NOMO-1 treated with DMSO at 0.1 percent for 48 hours (cell line): ENCODE results near the gene KIRREL3.

Experiments
- DNase-seq: peaks from one replicate; lab custom pipeline; 2025; ENCODE audit not compliant: unreplicated experiment; lab: John Stamatoyannopoulos, UW

The KIRREL3 gene

DNA sequence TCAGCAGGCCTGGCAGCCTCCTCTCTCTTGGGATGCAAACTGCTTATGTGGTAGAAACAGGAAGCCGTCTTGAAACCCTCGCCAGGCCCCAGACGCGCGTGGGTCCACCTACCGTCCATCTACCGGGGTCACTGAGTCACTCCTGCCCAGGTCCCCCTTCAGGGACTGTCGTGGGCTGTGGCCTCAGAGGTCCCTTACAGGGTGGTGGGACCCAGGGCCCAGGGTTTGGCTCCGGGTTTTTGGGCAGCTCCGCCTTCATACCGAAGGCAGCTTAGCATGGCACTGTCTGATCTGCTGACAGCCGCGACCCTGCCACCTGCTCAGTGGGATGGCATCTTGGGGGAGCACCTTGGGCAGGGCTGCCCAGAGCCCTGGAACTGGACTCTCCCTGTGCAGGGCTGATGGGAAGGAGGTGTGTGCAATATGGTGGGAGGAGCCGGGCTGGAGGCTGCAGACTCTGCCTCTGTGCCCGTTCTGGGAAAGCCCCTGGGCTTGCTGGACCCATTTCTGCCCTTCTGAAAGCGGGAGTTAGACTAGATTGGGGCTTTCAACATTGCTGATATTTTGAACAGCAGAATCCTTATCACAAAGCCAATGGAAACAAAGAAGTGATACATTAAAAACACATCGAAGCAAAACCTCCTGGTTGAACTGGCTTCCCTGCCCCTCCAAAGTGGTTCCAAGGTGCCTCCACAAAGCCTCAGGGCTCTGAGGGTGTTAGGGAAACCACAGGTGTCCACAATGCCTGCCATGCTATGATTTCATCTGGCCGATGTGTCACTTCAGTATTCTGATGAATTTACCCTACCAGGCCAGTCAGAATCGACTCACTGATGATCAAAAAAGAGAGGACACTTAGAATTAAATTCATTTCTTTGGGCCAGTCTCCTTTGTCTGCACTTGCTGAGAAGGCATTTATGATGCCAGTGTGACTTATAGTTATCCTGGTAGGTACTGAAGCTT is 316.5 kb downstream of the KIRREL3 start:
- no peak for DNase-seq

DNA sequence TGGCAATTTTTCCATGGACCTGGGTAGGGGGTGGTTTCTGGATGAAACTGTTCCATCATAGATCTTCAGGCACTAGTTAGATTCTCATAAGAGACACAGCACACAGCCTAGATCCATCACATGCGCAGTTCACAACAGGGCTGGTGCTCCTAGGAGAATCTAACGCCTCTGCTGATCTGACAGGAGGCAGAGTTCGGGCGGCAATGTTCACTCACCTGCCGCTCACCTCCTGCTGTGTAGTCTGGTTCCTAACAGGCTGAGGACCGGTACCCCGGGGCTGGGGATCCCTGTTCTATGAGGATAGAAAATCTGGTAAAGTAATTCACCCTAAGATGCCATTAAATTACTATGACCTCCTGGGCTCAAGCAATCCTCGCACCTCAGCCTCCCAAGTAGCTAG is 318.0 kb downstream of the KIRREL3 start:
- no peak for DNase-seq

- no peak for DNase-seq
Measured at GRCh38 chr11:126680700-126681099, 319.9 kb downstream of the KIRREL3 start.

GRCh38 chr11:126680131-126680530 is 320.4 kb downstream of the KIRREL3 start:
- no peak for DNase-seq

- DNase-seq: no peak
Measured at GRCh38 chr11:126679033-126679432, 321.5 kb downstream of the KIRREL3 start.

DNA sequence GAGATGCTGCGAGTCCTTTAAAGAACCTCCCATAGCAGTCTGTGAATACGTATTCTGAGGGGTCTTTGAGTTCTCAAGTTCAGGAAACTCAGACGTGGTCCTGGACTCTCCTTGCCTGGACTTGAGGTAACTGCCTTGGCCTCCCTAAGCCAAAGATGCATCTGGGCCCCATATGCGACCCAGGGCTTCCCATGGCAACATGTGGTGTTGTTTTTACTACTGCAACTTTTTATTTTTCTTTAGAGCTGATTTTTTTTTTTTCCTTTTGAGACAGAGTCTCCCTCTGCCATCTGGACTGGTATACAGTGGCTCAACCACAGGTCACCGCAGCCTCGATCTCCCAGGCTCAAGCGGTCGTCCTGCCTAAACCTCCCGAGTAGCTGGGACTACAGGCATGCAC is 324.0 kb downstream of the KIRREL3 start:
- DNase-seq: no peak

- DNase-seq: no peak
Measured at GRCh38 chr11:126673319-126673718, 327.3 kb downstream of the KIRREL3 start.

DNA sequence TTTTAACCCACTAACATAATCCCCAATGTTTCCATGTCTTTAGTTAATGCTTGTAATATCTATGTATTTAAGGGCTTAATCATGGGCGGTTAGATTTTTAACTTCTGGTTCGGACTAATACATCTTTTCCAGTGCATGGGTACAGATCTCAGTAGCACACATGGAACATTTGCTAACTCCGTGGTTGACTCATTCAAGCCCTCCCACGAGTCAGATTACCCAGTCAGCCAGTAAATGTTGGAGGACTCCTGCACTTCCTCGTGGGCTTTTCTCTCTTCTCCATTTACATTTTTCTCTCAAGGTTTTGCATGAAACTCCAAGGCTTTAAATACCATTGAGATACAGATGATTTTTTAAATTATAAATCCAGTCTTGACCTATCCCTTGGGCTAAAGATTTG is 331.2 kb downstream of the KIRREL3 start:
- DNase-seq: no peak

DNA sequence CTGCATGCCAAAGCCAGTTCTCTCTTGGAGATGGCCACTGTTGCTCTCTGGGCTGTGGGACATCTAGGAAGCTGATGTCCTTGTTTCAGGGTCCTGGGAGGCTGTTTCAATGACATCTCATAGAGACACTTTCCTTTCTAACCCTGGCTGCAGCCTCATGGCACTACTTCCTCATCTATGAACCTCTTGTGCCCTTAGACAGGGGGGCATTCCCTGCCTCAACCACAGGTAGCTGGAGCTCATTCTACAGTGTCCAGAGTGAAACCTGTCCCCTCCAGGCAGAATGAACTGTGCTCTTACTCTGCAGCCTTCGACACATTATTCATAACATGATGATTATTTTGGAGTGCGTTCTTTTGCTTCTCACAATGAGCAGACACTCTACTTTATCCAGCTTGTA is 335.9 kb downstream of the KIRREL3 start:
- DNase-seq: no peak

- no peak for DNase-seq
Measured at GRCh38 chr11:126663749-126664592, 336.6 kb downstream of the KIRREL3 start.

DNA sequence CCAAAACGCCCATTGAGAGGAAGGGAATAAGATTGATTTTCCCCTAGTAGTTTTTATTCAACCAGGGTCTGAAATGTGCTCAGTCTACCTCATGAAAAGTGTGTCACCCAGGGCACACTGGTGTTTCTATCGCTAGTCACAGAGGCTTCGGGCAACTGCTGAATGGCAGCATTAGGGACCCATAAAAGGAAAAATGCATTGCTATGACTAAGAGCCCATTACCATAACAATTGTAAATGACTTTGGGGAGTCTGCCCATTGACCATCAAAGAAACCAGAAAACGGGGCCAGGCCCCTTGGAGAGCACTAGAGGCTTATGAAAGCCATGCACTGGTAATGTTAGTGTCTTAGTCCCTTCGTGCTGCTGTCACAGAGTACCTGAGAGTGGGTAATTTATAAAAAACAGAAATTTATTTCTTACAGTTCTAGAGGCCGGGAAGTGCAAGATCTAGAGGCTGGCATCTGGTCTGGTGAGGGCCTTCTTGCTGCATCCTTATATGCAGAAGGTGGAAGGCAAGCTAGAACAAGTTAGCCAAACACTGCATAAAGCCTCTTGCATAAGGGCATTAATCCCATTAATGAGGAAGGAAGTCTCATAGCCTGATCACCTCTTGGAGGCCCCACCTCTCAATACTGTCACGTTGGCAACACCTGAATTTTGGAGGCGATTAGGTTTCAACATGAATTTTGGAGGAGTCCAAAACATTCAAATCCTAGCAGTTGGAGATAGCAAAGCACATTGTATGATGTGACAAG is 338.4 kb downstream of the KIRREL3 start:
- DNase-seq: no peak

GRCh38 chr11:126660761-126661425 is 339.7 kb downstream of the KIRREL3 start:
- no peak for DNase-seq

DNA sequence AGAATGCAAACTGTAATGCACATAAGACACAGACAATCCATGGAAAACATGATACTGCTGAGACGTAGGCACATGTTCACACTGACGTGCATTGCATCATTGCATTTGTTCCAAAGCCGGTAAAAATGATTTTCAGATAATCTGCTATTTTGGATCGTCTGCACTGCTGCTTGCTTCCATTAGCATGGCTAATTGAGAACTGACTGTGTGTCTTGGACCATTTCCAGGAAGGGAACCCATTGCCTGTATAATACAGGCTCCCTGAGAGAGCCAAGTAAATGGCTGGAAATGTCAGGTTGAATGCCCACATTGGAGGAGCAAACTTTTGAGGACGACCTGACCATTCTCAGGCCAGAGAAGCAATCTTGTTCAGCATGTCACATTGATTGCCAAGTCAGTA is 340.2 kb downstream of the KIRREL3 start:
- no peak for DNase-seq

- DNase-seq: no peak
Measured at GRCh38 chr11:126658306-126659056, 342.1 kb downstream of the KIRREL3 start.

GRCh38 chr11:126655807-126656128 is 344.8 kb downstream of the KIRREL3 start:
- DNase-seq: no peak

- DNase-seq: no peak
Measured at GRCh38 chr11:126654886-126655806, 345.4 kb downstream of the KIRREL3 start.

GRCh38 chr11:126653040-126653439 is 347.5 kb downstream of the KIRREL3 start:
- DNase-seq: no peak

GRCh38 chr11:126647735-126648134 is 352.8 kb downstream of the KIRREL3 start:
- DNase-seq: no peak
